GM18502 (cell line): ENCODE results near the gene CGN.

Source experiments
- ATAC-seq: cut with Tn5 transposase; IDR thresholded peaks from one replicate; pipeline ENCODE4 v1.9.1; 2021; ENCODE audit warnings: mild to moderate bottlenecking; ENCODE audit not compliant: unreplicated experiment, poor library complexity

CGN gene

DNA sequence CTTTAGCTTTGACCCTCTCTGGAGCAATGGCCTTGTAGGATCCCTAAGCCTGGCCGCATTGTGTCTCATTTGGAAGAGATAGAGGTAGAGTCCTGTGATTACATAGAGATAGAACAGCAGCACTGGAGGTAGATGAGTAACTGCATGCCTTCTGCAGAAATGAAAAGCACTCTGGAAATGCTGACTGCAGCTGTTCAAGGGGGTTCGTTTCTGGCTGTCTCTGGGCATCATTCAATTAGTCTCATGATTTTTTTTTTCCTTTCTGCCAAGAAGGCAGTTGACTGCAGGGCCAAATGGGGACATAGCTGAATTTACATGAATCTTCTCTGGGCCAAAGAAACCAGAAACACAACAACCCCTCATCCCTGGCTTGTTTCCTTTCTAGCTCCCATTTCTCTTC, 72.6 kb downstream of the CGN start:
- no peak for ATAC-seq

DNA sequence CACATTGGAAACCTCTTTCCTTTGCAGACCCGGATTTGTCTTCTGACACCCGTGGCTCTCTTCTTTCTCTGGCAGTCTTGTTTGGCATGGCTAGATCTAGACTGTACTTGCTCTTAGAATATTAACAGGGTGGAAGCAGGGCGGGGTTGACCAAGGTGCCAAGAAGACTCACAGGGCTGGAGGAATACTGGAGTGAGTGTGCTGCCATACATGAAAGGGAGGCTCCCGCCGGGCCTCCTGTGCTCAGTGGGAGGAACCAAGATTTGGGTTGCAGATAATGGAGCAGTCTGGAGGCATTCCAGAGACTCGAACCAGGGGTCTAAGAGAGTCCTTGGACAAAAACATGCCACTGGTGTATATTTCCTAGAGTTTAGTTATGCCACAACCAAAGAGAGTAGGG, 73.1 kb downstream of the CGN start:
- no peak for ATAC-seq

DNA sequence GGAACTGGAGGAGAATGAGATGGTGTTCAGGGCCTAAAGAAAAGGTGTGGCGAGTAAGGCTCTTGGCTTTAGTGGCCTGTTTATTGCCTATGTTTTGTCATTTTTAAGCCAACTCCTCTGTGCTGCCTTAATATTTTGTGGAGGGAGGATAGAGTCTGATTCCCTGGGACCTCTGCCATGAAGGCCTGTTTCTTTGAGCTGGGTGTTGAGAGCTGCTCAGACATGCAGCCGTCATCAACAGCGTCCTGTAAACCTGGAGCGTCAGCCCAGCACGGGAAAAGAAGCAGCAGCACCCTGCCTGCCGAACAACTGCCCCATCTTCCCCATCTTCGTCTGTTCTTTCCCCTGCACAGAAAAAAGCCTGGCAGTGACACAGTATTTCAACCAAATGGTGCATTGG, 73.6 kb downstream of the CGN start:
- ATAC-seq: no peak

DNA sequence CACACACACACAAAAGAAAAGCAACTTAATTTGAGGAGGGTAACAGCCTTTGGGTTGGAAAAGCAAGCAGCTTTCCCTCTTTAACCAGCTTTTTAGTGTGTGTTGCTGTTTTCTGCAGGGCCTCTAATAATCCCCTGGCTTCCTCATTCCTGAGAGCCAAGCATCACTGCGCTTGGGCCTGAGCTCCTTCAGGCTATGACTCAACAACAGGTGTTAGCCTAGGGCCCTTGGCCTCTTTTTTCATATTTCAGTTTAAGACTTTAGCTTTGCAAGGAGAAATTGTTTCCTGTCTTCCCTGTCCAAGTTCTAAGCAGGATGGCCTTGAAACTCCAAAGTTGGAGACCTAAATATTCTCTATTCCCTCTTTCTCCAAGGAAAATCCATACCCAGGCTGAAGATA, 74.4 kb downstream of the CGN start:
- no peak for ATAC-seq
